ENCODE data around the gene MAFG. TPM values are rescaled to one million over a fixed set of nuclear protein-coding genes. Genes with fewer than 3 reads are reported as not detected.

MAFG gene
- total and polyA plus RNA-seq, 2 of the 13 experiments (the other 11 are each of a cell fraction or from before 2014, with no cell fraction given) = 14.5 to 20.0 TPM

DNA sequence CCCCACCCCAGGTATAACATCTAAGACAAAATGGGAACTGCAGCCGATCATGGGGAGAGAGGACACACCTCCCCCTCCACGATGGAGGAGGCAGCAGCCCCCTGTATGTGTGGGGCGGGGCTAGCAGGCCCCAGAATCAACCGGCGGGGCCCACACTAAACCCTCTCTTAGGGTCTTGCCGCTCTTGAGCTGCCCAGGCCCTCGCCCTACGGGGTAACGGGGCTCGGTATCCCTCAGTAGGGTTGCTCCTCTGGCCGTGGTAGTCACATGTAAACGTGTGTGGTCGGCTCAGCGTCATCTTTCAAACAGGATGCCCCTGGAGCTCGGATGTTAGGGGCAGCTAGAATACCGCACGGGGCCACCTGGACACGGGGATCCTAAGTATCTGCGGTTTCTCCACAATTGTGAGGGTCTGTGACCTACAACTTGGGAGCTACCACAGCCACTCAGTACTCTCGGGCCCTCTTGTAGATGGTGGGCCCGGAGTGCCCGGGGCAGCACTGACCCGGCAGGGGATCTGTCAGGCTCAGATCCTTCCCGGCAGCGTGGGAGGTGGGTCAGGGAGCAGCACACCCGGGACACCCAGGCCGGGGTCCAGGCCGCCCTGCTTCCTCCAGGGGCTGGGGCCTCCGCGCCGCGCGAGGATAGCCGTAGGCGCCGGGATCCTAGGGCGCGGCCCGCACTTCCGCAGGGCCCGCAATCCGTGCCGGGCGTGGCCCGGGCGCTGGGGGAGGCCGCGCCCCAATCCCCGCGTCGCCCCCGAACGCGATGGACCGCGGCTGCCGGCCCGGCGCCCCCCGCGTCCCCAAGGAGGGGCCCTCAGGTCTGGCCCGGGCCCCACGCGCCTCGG lies 57.2 kb downstream of the MAFG start (continued):
- TF ChIP-seq, protein P1, sequence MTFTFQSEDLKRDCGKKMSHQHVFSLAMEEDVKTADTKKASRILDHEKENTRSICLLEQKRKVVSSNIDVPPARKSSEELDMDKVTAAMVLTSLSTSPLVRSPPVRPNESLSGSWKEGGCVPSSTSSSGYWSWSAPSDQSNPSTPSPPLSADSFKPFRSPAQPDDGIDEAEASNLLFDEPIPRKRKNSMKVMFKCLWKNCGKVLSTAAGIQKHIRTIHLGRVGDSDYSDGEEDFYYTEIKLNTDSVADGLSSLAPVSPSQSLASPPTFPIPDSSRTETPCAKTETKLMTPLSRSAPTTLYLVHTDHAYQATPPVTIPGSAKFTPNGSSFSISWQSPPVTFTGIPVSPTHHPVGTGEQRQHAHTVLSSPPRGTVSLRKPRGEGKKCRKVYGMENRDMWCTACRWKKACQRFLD (CRISPR knock-in tag; IDR thresholded peaks at IDR 0.05; ENCODE audit: borderline replicate concordance) = 0 out of 2 replicates have a peak, but pooled peaks have one; percentile 80
- peak; percentile 3 for TF ChIP-seq XRCC5 (optimal IDR thresholded peaks at IDR 0.05; ENCODE audit: low read length)
- 0 out of 2 replicates have a peak, but pooled peaks have one; percentile 43 for TF ChIP-seq SIN3A (IDR thresholded peaks at IDR 0.05; ENCODE audit: borderline replicate concordance, low read depth, low read length)
- peak; percentile 71; the same call in 1 of the 2 replicates for TF ChIP-seq ZFYVE20 (CRISPR knock-in tag; IDR thresholded peaks at IDR 0.05; ENCODE audit: borderline replicate concordance, low read depth)
- peak; percentile 57 for TF ChIP-seq ZFX (CRISPR knock-in tag; IDR thresholded peaks at IDR 0.05; ENCODE audit: low read depth)
- TF ChIP-seq, protein P2, sequence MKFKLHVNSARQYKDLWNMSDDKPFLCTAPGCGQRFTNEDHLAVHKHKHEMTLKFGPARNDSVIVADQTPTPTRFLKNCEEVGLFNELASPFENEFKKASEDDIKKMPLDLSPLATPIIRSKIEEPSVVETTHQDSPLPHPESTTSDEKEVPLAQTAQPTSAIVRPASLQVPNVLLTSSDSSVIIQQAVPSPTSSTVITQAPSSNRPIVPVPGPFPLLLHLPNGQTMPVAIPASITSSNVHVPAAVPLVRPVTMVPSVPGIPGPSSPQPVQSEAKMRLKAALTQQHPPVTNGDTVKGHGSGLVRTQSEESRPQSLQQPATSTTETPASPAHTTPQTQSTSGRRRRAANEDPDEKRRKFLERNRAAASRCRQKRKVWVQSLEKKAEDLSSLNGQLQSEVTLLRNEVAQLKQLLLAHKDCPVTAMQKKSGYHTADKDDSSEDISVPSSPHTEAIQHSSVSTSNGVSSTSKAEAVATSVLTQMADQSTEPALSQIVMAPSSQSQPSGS (CRISPR knock-in tag; IDR thresholded peaks at IDR 0.05) = no peak
- TF ChIP-seq, protein P3, sequence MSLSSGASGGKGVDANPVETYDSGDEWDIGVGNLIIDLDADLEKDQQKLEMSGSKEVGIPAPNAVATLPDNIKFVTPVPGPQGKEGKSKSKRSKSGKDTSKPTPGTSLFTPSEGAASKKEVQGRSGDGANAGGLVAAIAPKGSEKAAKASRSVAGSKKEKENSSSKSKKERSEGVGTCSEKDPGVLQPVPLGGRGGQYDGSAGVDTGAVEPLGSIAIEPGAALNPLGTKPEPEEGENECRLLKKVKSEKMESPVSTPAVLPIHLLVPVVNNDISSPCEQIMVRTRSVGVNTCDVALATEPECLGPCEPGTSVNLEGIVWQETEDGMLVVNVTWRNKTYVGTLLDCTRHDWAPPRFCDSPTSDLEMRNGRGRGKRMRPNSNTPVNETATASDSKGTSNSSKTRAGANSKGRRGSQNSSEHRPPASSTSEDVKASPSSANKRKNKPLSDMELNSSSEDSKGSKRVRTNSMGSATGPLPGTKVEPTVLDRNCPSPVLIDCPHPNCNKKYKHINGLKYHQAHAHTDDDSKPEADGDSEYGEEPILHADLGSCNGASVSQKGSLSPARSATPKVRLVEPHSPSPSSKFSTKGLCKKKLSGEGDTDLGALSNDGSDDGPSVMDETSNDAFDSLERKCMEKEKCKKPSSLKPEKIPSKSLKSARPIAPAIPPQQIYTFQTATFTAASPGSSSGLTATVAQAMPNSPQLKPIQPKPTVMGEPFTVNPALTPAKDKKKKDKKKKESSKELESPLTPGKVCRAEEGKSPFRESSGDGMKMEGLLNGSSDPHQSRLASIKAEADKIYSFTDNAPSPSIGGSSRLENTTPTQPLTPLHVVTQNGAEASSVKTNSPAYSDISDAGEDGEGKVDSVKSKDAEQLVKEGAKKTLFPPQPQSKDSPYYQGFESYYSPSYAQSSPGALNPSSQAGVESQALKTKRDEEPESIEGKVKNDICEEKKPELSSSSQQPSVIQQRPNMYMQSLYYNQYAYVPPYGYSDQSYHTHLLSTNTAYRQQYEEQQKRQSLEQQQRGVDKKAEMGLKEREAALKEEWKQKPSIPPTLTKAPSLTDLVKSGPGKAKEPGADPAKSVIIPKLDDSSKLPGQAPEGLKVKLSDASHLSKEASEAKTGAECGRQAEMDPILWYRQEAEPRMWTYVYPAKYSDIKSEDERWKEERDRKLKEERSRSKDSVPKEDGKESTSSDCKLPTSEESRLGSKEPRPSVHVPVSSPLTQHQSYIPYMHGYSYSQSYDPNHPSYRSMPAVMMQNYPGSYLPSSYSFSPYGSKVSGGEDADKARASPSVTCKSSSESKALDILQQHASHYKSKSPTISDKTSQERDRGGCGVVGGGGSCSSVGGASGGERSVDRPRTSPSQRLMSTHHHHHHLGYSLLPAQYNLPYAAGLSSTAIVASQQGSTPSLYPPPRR (CRISPR knock-in tag; IDR thresholded peaks at IDR 0.05; ENCODE audit: borderline replicate concordance) = peak; percentile 51; the same call in 1 of the 2 replicates
- TF ChIP-seq, protein P4, sequence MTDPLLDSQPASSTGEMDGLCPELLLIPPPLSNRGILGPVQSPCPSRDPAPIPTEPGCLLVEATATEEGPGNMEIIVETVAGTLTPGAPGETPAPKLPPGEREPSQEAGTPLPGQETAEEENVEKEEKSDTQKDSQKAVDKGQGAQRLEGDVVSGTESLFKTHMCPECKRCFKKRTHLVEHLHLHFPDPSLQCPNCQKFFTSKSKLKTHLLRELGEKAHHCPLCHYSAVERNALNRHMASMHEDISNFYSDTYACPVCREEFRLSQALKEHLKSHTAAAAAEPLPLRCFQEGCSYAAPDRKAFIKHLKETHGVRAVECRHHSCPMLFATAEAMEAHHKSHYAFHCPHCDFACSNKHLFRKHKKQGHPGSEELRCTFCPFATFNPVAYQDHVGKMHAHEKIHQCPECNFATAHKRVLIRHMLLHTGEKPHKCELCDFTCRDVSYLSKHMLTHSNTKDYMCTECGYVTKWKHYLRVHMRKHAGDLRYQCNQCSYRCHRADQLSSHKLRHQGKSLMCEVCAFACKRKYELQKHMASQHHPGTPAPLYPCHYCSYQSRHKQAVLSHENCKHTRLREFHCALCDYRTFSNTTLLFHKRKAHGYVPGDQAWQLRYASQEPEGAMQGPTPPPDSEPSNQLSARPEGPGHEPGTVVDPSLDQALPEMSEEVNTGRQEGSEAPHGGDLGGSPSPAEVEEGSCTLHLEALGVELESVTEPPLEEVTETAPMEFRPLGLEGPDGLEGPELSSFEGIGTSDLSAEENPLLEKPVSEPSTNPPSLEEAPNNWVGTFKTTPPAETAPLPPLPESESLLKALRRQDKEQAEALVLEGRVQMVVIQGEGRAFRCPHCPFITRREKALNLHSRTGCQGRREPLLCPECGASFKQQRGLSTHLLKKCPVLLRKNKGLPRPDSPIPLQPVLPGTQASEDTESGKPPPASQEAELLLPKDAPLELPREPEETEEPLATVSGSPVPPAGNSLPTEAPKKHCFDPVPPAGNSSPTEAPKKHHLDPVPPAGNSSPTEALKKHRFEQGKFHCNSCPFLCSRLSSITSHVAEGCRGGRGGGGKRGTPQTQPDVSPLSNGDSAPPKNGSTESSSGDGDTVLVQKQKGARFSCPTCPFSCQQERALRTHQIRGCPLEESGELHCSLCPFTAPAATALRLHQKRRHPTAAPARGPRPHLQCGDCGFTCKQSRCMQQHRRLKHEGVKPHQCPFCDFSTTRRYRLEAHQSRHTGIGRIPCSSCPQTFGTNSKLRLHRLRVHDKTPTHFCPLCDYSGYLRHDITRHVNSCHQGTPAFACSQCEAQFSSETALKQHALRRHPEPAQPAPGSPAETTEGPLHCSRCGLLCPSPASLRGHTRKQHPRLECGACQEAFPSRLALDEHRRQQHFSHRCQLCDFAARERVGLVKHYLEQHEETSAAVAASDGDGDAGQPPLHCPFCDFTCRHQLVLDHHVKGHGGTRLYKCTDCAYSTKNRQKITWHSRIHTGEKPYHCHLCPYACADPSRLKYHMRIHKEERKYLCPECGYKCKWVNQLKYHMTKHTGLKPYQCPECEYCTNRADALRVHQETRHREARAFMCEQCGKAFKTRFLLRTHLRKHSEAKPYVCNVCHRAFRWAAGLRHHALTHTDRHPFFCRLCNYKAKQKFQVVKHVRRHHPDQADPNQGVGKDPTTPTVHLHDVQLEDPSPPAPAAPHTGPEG (CRISPR knock-in tag; IDR thresholded peaks at IDR 0.05) = 0 out of 2 replicates have a peak, but pooled peaks have one; percentile 58
- TF ChIP-seq, protein P5, sequence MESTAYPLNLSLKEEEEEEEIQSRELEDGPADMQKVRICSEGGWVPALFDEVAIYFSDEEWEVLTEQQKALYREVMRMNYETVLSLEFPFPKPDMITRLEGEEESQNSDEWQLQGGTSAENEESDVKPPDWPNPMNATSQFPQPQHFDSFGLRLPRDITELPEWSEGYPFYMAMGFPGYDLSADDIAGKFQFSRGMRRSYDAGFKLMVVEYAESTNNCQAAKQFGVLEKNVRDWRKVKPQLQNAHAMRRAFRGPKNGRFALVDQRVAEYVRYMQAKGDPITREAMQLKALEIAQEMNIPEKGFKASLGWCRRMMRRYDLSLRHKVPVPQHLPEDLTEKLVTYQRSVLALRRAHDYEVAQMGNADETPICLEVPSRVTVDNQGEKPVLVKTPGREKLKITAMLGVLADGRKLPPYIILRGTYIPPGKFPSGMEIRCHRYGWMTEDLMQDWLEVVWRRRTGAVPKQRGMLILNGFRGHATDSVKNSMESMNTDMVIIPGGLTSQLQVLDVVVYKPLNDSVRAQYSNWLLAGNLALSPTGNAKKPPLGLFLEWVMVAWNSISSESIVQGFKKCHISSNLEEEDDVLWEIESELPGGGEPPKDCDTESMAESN (CRISPR knock-in tag; conservative IDR thresholded peaks at IDR 0.05) = 0 out of 2 replicates have a peak, but pooled peaks have one; percentile 28

Data from HepG2 (cell line).